Esophagus muscularis mucosa (tissue), 4 donors: Measurements from ENCODE around the gene HCRT. TPM values are rescaled to one million over a fixed set of nuclear protein-coding genes. Genes with fewer than 3 reads are reported as not detected.

Experiments used
- DNase-seq: peaks from one replicate; pipeline ENCODE4 v3.0.0-alpha.2; 2017; ENCODE audit errors: extremely low spot score
- H3K27ac ChIP-seq, 4 donors: fragments of 200-600 bp; sonication (generic); replicated peaks in 1 of 4; 1 replicate in 3 of 4; 2 replicates in 1 of 4; pipeline ENCODE4 v1.5.1; 2016 to 2019; ENCODE audit warnings: mild to moderate bottlenecking in 1 of 4
- H3K27me3 ChIP-seq, 4 donors: fragments of 200-600 bp; sonication (generic); one replicate each; pipeline versions ENCODE4 v1.5.1 to v1.6.0; 2016 to 2019
- H3K36me3 ChIP-seq, 4 donors: fragments of 200-600 bp; sonication (generic); one replicate each; pipeline ENCODE4 v1.5.1; 2016 to 2019
- H3K4me1 ChIP-seq, 4 donors: fragments of 200-600 bp; sonication (generic); one replicate each; pipeline ENCODE4 v1.5.1; 2016 to 2019
- H3K4me3 ChIP-seq, 4 donors: fragments of 200-600 bp; sonication (generic); 1 replicate in 2 of 4; 2 replicates in 2 of 4; pipeline ENCODE4 v1.5.1; 2016 to 2019; ENCODE audit warnings: mild to moderate bottlenecking in 4 of 4, moderate library complexity in 1 of 4
- H3K9me3 ChIP-seq, 4 donors: fragments of 200-600 bp; sonication (generic); 1 replicate in 3 of 4; 2 replicates in 1 of 4; pipeline ENCODE4 v1.5.1; 2016 to 2019
- EP300 ChIP-seq: sonication (generic); formaldehyde crosslinking; IDR thresholded peaks from one replicate; pipeline ENCODE4 v1.6.1; 2017; ENCODE audit warnings: antibody characterized with exemption
- POLR2A ChIP-seq: fragments of 450-650 bp; IDR thresholded peaks from one replicate; pipeline ENCODE4 v1.6.1; 2017; ENCODE audit warnings: antibody characterized with exemption, moderate library complexity, mild to moderate bottlenecking, low read depth
- POLR2AphosphoS5 ChIP-seq, 2 donors: sonication (generic); formaldehyde crosslinking; IDR thresholded peaks; one replicate each; pipeline ENCODE4 v1.6.1; 2017; ENCODE audit warnings: antibody characterized with exemption in 2 of 2
- WGBS: methylation state at CpG from one replicate; pipeline ENCODE4 v1.1.5; 2018; 5-methylcytosine and 5-hydroxymethylcytosine counted together
- intact Hi-C: fragments of 100-400 bp; cut with DNase I; formaldehyde crosslinking; loops from one replicate; pipeline ENCODE4 v1.15.1; 2023
- total RNA-seq, 4 donors: library from RNA; depleted of rRNA; stranded (reverse); fragments of >200 nt; gene quantifications; one replicate each; pipeline versions ENCODE4 v1.1.0 to v1.2.1, GENCODE V29; 2016
- TF ChIP-seq, protein P1 (sequence below), 3 experiments: fragments of 200-600 bp in 2 of 3; fragments of 450-650 bp in 1 of 3; sonication (generic) in 2 of 3; IDR thresholded peaks; one replicate each; pipeline ENCODE4 v1.5.1; 2017 to 2019; ENCODE audit warnings: antibody characterized with exemption in 3 of 3, mild to moderate bottlenecking in 2 of 3, moderate library complexity in 1 of 3

HCRT gene
- total RNA-seq, 4 donors from 2014 or later: not detected

DNA sequence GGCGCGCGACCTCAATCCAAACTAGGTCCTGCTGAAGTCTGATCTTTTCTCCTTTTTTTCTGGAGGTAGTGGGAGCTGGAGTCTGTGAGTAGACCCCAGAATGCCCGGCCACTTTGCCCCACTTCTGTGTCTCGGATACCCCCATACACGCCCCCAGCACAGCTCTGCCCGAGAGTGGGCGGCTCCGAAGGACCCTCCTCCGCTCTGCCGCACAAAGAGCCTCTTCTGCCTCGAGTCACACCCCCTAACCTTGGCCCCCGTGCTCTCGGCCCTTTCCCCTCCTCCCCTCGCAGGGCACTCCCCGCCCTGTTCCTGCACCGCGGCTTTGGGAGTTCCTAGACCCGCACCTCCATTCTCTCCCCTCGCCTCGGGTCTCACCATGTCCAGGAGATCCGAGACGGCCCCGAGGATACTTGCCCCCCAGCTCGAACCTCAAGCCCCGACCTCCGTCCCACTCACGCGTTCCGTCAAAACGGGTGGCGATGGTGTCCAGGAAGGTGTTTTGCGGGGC is 4.8 kb downstream of the HCRT start:
- peaks cover 0 to 46% (median 19%) of the 10 kb centered on the region in 4 donors for H3K27me3 ChIP-seq
- H3K9me3 ChIP-seq: no peaks in the 10 kb centered on the region
- WGBS: 3% methylated on average over 32 of the region's 33 CpGs
- no peaks in the 10 kb centered on the region for H3K36me3 ChIP-seq
- no peak for DNase-seq
- peak overlapping the region; percentile 43 to 55 (median 48) for H3K4me3 ChIP-seq
- no peak overlapping the region for H3K27ac ChIP-seq
- intact Hi-C loops: no loop called here
- TF ChIP-seq POLR2AphosphoS5 (IDR thresholded peaks at IDR 0.05) (no peak), POLR2A (no peak), EP300 (no peak)
- TF ChIP-seq, protein P1, sequence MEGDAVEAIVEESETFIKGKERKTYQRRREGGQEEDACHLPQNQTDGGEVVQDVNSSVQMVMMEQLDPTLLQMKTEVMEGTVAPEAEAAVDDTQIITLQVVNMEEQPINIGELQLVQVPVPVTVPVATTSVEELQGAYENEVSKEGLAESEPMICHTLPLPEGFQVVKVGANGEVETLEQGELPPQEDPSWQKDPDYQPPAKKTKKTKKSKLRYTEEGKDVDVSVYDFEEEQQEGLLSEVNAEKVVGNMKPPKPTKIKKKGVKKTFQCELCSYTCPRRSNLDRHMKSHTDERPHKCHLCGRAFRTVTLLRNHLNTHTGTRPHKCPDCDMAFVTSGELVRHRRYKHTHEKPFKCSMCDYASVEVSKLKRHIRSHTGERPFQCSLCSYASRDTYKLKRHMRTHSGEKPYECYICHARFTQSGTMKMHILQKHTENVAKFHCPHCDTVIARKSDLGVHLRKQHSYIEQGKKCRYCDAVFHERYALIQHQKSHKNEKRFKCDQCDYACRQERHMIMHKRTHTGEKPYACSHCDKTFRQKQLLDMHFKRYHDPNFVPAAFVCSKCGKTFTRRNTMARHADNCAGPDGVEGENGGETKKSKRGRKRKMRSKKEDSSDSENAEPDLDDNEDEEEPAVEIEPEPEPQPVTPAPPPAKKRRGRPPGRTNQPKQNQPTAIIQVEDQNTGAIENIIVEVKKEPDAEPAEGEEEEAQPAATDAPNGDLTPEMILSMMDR (IDR thresholded peaks at IDR 0.05): no peak
- H3K4me1 ChIP-seq: peaks cover 31 to 42% (median 36%) of the 10 kb centered on the region in 4 donors

DNA sequence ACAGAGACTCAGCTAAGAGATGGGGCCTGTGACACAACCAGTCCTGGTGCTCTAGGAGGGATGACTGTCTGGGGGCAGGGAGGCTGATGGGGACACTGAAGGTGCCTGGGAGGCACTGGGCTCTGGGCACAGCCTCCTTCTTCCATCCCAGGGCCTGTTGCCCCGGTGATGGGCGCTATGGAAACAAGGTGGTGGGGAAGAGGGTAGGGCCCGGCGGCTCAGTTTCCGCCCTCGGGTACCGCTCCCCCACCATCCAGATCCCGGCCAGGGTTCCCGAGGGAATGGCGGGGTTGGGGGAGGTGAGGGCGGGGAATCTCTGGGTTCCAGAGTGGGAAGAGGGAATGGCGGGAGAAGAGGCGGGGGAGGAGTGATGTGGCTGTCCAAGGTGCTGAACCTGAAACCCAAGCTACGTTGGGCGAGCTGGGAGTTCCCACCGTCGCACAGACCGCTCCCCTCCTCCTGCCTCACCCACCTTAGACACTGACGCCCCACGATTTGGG is 5.3 kb downstream of the HCRT start:
- WGBS: 15% methylated on average over 13 of the region's 20 CpGs
- no peak overlapping the region for H3K4me3 ChIP-seq
- TF ChIP-seq POLR2AphosphoS5 (IDR thresholded peaks at IDR 0.05): no peak
- no peak for TF ChIP-seq EP300
- no peak for TF ChIP-seq POLR2A
- TF ChIP-seq, protein P1 (IDR thresholded peaks at IDR 0.05): no peak
- H3K27me3 ChIP-seq: peaks cover 0 to 46% (median 19%) of the 10 kb centered on the region in 4 donors
- H3K27ac ChIP-seq: no peak overlapping the region
- intact Hi-C loops: no loop called here
- DNase-seq: no peak
- H3K9me3 ChIP-seq: no peaks in the 10 kb centered on the region
- no peaks in the 10 kb centered on the region for H3K36me3 ChIP-seq
- peaks cover 31 to 42% (median 36%) of the 10 kb centered on the region in 4 donors for H3K4me1 ChIP-seq

DNA sequence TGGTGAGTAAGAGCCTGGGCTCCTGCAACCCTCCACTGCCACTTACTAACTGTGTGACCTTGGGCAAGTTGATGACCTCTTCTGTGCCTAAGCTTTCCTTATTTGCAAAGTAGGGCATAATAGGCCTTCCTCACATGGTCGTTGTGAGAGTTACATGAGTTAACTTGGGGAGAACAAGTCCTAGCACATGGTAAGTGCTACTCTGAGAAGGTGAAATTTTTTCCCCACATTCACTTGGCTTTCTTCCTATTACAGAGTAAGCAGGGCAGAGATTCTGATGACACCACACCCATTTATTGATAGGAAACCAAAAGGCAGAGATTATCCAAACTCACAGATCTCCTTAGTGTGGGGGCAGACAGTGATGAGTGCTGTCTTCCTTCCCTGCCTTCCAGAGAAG is 5.9 kb downstream of the HCRT start:
- intact Hi-C loops: no loop called here
- Histone ChIP-seq H3K27ac (no peak overlapping the region), H3K4me1 (peaks cover 25 to 37% (median 30%) of the 10 kb centered on the region in 4 donors), H3K4me3 (no peak overlapping the region), H3K9me3 (no peaks in the 10 kb centered on the region), H3K36me3 (no peaks in the 10 kb centered on the region), H3K27me3 (peaks cover 0 to 46% (median 19%) of the 10 kb centered on the region in 4 donors)
- WGBS: 50% methylated on average over 1 of the region's 1 CpG
- TF ChIP-seq, protein P1 (IDR thresholded peaks at IDR 0.05): no peak
- TF ChIP-seq POLR2AphosphoS5 (IDR thresholded peaks at IDR 0.05) (no peak), EP300 (no peak), POLR2A (no peak)
- DNase-seq: no peak

DNA sequence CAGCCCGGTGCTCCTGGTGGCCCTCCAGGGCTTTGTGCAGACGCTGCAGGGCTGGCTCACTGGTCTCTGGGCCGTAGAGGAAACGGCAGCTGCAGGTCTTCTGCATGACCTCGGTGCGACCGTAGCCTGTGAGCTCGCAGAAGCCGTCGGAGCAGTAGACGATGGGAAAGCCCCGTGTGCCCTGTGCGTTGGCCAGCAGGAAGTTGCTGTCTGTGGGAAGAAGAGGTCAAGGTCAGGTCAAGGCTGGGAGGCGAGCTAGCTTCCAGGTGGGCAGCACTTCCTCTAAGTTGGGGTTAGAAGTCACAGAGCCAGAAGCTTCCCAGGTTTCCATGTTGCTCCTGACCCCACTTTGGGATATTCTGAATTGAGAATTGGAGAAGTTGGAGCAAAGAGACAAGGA is 6.4 kb downstream of the HCRT start:
- peaks cover 0 to 46% (median 19%) of the 10 kb centered on the region in 4 donors for H3K27me3 ChIP-seq
- intact Hi-C loops: no loop called here
- TF ChIP-seq, protein P1 (IDR thresholded peaks at IDR 0.05): no peak
- no peak for TF ChIP-seq EP300
- no peak for TF ChIP-seq POLR2A
- TF ChIP-seq POLR2AphosphoS5 (IDR thresholded peaks at IDR 0.05): no peak
- no peaks in the 10 kb centered on the region for H3K9me3 ChIP-seq
- 35% methylated on average over 9 of the region's 14 CpGs for WGBS
- H3K4me3 ChIP-seq: no peak overlapping the region
- H3K36me3 ChIP-seq: no peaks in the 10 kb centered on the region
- no peak for DNase-seq
- H3K27ac ChIP-seq: no peak overlapping the region
- peaks cover 22 to 32% (median 25%) of the 10 kb centered on the region in 4 donors for H3K4me1 ChIP-seq

DNA sequence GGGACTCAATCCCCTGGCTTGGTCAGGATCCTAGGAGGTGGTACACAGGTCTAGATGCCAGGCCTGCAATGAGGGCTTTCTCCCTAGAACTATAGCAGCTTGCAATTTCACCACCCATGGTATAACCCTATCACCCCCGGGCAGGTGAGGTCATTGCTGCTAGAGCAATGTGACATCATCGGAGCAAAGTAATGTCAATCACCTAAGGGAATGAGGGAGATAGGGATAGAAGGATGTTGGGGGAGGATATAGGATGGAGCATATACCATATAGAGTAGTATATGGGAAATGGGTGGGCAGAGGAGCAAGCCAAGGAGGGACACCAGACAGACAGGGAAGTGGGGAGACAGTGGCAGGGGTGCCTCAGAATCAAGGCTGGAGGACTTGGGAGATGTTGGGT is 7.6 kb downstream of the HCRT start:
- peaks cover 12 to 20% (median 17%) of the 10 kb centered on the region in 4 donors for H3K4me1 ChIP-seq
- no peak overlapping the region for H3K4me3 ChIP-seq
- intact Hi-C loops: no loop called here
- WGBS: 93% methylated on average over 2 of the region's 2 CpGs
- no peaks in the 10 kb centered on the region for H3K9me3 ChIP-seq
- no peak overlapping the region for H3K27ac ChIP-seq
- TF ChIP-seq POLR2AphosphoS5 (IDR thresholded peaks at IDR 0.05) (no peak), POLR2A (no peak), EP300 (no peak)
- TF ChIP-seq, protein P1 (IDR thresholded peaks at IDR 0.05): no peak
- DNase-seq: no peak
- no peaks in the 10 kb centered on the region for H3K36me3 ChIP-seq
- H3K27me3 ChIP-seq: peaks cover 0 to 46% (median 19%) of the 10 kb centered on the region in 4 donors
